AG04450 (cell line): Measurements from ENCODE around the gene GLRB. TPM values are rescaled to one million over a fixed set of nuclear protein-coding genes. Genes with fewer than 3 reads are reported as not detected.

ENCODE experiments used
- CTCF ChIA-PET: fragments of 300-600, 350-600 bp; formaldehyde crosslinking; extraction: SDS; loops from one replicate; lab custom pipeline; 2022; ENCODE audit warnings: antibody characterized with exemption, inconsistent platforms; lab: Charles Lee
- POLR2A ChIA-PET: fragments of 350-600 bp; formaldehyde crosslinking; extraction: SDS; loops from one replicate; lab custom pipeline; 2021; ENCODE audit warnings: antibody characterized with exemption, inconsistent platforms; lab: Yijun Ruan, JAX
- DNase-seq: peaks from one replicate; pipeline ENCODE4 v3.0.0-alpha.2; 2011; ENCODE audit warnings: low read depth, low spot score
- H3K27ac ChIP-seq: one replicate; pipeline ENCODE4 v1.5.1; 2012; ENCODE audit warnings: low read depth, low read length, control low read depth
- H3K27me3 ChIP-seq: one replicate; pipeline ENCODE4 v1.6.0; 2012; ENCODE audit warnings: low read length; ENCODE audit not compliant: control insufficient read depth, insufficient read depth
- H3K4me3 ChIP-seq: 2 replicates; pipeline ENCODE4 v1.5.1; 2011; ENCODE audit warnings: mild to moderate bottlenecking, low read depth, low read length, control low read depth
- H3K9me3 ChIP-seq: 2 replicates; pipeline ENCODE4 v1.5.1; 2012; ENCODE audit warnings: low read length; ENCODE audit not compliant: control insufficient read depth, insufficient read depth
- polyA plus RNA-seq: library from polyadenylated mRNA; depleted of rRNA; stranded (reverse); fragments of >200 nt; gene quantifications from 2 replicates; pipeline ENCODE4 v1.2.3, GENCODE V29; 2011
- TF ChIP-seq, protein P1 (sequence below): IDR thresholded peaks from 2 replicates; pipeline ENCODE4 v1.5.1; 2011; ENCODE audit warnings: low read depth, low read length, control low read depth, inconsistent platforms

Gene GLRB
- polyA plus RNA-seq, 1 experiment: 11.8 TPM

DNA sequence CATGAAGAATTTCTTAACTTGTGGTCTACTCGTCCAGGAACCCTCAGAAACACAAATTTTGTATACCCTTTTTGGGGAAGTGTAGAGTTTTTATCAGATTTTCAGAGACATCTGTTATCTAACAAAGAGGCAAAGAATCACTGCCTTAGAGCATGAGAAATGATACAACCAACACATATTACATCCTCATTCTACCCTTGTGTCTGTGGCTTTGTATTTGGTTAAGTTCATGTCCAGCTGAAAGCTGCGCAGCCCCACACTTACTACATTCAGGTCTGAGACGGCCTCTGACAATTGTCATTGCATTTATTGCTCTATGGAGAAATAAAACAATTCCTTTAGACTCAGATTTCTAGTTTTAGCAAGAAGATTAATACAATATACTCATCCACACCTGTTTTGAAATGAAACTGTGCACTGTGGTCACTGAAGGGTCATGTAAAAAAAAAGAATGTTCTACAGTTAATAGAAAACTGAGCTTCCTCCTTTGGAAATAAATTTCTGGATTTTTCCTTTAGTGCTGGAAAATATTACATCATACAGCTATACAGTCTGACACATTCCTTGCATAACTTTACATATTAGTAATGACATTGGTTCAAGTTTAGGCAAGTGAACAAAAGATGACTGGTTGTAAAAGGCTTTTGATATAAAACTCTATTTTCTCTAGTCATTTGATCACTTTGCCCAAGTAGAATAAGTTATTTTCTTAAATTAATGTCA, 39.8 kb downstream of the GLRB start:
- ChIA-PET CTCF (interaction anchor here (1.5 kb wide), 1 partner anchor 8 kb away, joined by 3 read pairs; no protein-coding TSS in a partner anchor), POLR2A (no interaction called here)
- H3K27ac ChIP-seq: peak overlapping the region; percentile 60
- H3K9me3 ChIP-seq: no peaks in the 10 kb centered on the region
- no peak for DNase-seq
- TF ChIP-seq, protein P1, sequence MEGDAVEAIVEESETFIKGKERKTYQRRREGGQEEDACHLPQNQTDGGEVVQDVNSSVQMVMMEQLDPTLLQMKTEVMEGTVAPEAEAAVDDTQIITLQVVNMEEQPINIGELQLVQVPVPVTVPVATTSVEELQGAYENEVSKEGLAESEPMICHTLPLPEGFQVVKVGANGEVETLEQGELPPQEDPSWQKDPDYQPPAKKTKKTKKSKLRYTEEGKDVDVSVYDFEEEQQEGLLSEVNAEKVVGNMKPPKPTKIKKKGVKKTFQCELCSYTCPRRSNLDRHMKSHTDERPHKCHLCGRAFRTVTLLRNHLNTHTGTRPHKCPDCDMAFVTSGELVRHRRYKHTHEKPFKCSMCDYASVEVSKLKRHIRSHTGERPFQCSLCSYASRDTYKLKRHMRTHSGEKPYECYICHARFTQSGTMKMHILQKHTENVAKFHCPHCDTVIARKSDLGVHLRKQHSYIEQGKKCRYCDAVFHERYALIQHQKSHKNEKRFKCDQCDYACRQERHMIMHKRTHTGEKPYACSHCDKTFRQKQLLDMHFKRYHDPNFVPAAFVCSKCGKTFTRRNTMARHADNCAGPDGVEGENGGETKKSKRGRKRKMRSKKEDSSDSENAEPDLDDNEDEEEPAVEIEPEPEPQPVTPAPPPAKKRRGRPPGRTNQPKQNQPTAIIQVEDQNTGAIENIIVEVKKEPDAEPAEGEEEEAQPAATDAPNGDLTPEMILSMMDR: no peak
- H3K4me3 ChIP-seq: no peak overlapping the region
- no peaks in the 10 kb centered on the region for H3K27me3 ChIP-seq

DNA sequence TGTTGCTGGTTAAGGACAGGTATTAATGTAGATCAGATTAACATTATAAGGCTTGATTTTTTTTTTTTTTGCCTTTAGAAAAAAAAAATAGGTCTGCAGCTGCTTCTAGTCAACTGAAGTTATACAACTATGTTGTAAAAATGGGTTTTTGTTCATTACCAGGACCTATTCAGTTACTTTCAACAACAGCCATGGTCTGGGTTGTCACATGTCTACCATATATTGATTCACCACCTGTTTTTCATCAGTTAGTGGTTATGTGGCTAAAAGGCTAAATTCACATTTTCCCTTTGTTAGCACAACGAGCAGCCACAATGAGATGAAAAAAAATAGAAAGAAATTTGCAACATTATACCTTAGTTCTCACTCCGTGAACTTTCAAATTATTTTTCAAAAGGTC, 45.5 kb downstream of the GLRB start:
- ChIA-PET POLR2A (no interaction called here), CTCF (interaction anchor here (0.7 to 1.7 kb wide), 2 partner anchors 76 to 120 kb away, joined by 3 to 8 read pairs; no protein-coding TSS in a partner anchor)
- DNase-seq: no peak
- no peak overlapping the region for H3K27ac ChIP-seq
- H3K27me3 ChIP-seq: no peaks in the 10 kb centered on the region
- TF ChIP-seq, protein P1: no peak
- H3K9me3 ChIP-seq: no peaks in the 10 kb centered on the region
- no peak overlapping the region for H3K4me3 ChIP-seq

DNA sequence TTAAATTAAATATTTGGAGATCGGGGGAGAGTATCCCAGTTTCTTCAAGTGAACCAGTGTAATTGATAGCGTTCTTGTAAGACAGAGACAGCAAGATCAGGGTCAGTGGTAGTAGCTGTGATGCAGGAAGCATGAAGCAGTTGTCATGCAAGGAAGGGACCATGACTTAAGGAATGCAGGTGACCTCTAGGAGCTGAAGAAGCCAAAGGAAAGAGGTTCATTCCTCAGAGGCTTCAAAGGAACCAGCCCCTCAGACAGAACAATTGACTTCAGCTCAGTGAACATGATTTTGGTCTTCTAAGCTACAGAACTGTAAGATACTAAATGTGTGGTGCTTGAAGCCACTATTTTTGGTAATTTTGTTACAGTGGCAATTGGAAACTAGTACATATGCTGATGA, 51.6 kb downstream of the GLRB start:
- no peaks in the 10 kb centered on the region for H3K27me3 ChIP-seq
- CTCF ChIA-PET: no interaction called here
- H3K27ac ChIP-seq: no peak overlapping the region
- POLR2A ChIA-PET: no interaction called here
- H3K9me3 ChIP-seq: no peaks in the 10 kb centered on the region
- TF ChIP-seq, protein P1: no peak
- no peak for DNase-seq
- no peak overlapping the region for H3K4me3 ChIP-seq

DNA sequence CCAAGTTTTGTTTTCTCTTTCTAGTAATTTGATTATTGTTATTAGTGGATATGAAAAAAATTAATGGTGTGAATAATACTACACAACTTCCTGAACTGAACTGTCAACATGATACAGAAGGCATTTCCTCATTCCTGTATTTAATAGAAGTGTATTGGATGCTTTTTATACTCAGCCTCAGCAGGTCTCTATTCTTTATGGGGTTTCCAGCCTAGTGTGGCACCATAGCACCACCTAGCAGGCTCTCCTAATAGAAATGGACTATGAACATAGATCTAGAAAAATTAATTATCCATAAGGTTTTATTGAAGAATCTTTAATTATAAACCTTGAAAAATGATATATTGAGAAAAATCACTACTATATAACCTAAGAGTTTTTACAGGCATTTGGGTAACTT, 52.4 kb downstream of the GLRB start:
- H3K27ac ChIP-seq: no peak overlapping the region
- POLR2A ChIA-PET: no interaction called here
- H3K27me3 ChIP-seq: no peaks in the 10 kb centered on the region
- H3K9me3 ChIP-seq: no peaks in the 10 kb centered on the region
- TF ChIP-seq, protein P1: peak; percentile 65
- CTCF ChIA-PET: interaction anchor here (0.9 to 1.6 kb wide), 7 partner anchors 11 to 653 kb away, joined by 3 to 7 read pairs (median 6); no protein-coding TSS in a partner anchor
- H3K4me3 ChIP-seq: no peak overlapping the region
- DNase-seq: peak; percentile 4

DNA sequence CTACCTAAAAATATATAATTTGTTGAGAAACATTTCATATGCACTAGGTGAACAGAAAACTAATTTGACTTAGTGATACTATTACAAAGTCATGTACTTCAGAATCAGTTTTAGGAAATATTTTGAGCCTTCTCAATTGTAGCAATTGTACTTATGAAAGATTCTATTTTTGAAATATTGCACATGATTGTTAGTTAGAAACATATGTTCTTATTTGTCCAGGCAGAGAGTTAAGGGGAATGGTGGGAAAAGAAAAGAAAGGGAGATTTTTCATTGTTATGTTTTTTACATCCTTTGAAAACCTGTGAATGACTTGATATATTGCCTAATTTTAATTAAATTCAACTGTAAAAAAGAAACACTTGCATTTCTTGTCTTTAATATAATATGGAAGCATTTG, 66.0 kb downstream of the GLRB start:
- Histone ChIP-seq H3K27me3 (no peaks in the 10 kb centered on the region), H3K9me3 (no peaks in the 10 kb centered on the region), H3K4me3 (no peak overlapping the region), H3K27ac (no peak overlapping the region)
- CTCF ChIA-PET: no interaction called here
- DNase-seq: no peak
- TF ChIP-seq, protein P1: no peak
- POLR2A ChIA-PET: no interaction called here
